DND-41 (cell line): Measurements from ENCODE around the gene DLGAP1.

Experiments
- CTCF ChIP-seq: IDR thresholded peaks from 2 replicates; pipeline ENCODE4 v1.5.1; 2012; ENCODE audit warnings: borderline replicate concordance, low read length, moderate library complexity, mild to moderate bottlenecking; ENCODE audit not compliant: poor library complexity, severe bottlenecking; ENCODE audit errors: extremely low read depth
- EZH2 ChIP-seq: IDR thresholded peaks from 3 replicates; pipeline ENCODE4 v1.6.1; 2012; ENCODE audit warnings: borderline replicate concordance, low read depth, mild to moderate bottlenecking, moderate library complexity, low read length, inconsistent platforms; ENCODE audit not compliant: severe bottlenecking

DNA sequence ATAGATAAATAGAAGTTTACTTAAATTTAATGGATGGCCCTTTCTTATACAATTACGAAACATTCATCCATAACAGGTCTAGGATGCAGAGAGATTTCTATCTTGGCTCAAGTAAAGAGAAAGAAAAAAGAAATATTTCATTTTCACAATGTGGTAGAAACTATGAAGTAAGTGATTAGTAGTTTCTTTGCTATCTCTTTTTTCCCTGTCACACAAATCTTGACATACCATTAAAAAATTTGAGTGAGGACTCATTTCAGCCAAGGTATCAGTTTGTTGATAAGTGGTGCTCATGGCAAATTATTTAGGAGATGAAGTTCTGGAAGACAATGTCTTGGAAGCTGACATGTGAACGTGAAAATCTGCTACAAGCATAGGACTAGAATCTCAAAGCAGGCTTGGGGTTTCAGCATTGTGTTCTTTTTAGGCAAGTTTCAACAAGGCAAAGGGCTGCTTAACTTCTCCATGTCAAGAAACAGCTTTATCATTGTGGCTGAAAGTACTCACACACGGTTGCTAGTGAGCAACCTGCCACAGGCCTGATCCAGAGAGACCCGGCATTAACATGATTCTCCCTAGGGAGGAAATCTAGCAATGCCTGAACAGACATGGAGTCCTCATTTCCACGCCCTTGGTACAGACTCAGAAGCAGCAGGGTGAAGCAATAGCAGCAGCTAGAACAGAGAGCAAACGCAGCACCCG is 414.6 kb downstream of the DLGAP1 start:
- TF ChIP-seq CTCF (no peak), EZH2 (no peak)
